GM23338 (cell line): ENCODE data around the gene BTRC.

Source experiments
- EZH2 ChIP-seq: fragments of 200-600 bp; sonication (generic); IDR thresholded peaks from one replicate; pipeline ENCODE4 v1.8.0; 2017; ENCODE audit warnings: antibody characterized with exemption, mild to moderate bottlenecking, low read depth; ENCODE audit not compliant: unreplicated experiment
- JUNB ChIP-seq: IDR thresholded peaks from one replicate; pipeline ENCODE4 v1.6.1; 2016; ENCODE audit warnings: antibody characterized with exemption; ENCODE audit not compliant: unreplicated experiment
- POLR2AphosphoS5 ChIP-seq: IDR thresholded peaks from 2 replicates; pipeline ENCODE4 v1.6.1; 2016; ENCODE audit warnings: antibody characterized with exemption, low read depth
- REST ChIP-seq: IDR thresholded peaks from one replicate; pipeline ENCODE4 v1.6.1; 2018; ENCODE audit warnings: antibody characterized with exemption; ENCODE audit not compliant: unreplicated experiment
- TF ChIP-seq, protein P1 (sequence below), 2 experiments: fragments of 200-600 bp in 1 of 2; sonication (generic) in 1 of 2; conservative IDR thresholded peaks; 2 replicates each; pipeline versions ENCODE4 v1.5.1 to v1.6.1; 2016 to 2017; ENCODE audit warnings: antibody characterized with exemption in 2 of 2, low read depth in 2 of 2, mild to moderate bottlenecking in 2 of 2, moderate library complexity in 1 of 2
- TF ChIP-seq, protein P2 (sequence below): IDR thresholded peaks from 2 replicates; pipeline ENCODE4 v1.6.1; 2016; ENCODE audit warnings: antibody characterized with exemption

DNA sequence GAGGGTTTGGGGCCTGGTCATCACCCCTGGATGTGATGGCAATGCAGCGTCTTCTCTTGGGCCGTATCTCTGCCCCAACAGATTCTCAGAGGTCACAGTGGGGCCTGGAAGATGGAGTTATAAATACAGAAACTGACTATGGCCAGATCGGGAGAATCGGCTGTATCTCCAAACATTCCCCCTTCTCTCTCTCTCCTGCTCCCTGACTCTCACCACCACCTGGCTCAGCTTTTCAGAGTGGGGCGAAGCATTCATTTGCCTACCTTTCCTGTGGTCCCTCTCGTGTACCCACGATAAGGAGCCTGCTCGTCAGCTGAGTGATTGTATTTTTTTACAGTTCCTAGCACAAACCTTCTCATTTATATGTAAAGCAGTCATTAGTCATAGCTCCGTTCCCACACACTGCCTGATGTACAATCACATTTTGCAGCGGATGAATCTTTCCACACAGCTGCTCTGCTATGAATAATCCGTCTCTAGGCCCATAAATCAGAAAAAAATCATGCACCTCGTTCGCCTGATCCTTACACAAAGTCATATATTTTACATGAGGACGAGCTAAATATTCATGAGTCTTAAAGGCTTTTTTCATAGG is 23.2 kb upstream of the BTRC start:
- TF ChIP-seq EZH2, result no peak
- TF ChIP-seq, protein P1, sequence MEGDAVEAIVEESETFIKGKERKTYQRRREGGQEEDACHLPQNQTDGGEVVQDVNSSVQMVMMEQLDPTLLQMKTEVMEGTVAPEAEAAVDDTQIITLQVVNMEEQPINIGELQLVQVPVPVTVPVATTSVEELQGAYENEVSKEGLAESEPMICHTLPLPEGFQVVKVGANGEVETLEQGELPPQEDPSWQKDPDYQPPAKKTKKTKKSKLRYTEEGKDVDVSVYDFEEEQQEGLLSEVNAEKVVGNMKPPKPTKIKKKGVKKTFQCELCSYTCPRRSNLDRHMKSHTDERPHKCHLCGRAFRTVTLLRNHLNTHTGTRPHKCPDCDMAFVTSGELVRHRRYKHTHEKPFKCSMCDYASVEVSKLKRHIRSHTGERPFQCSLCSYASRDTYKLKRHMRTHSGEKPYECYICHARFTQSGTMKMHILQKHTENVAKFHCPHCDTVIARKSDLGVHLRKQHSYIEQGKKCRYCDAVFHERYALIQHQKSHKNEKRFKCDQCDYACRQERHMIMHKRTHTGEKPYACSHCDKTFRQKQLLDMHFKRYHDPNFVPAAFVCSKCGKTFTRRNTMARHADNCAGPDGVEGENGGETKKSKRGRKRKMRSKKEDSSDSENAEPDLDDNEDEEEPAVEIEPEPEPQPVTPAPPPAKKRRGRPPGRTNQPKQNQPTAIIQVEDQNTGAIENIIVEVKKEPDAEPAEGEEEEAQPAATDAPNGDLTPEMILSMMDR (conservative IDR thresholded peaks at IDR 0.05; ENCODE audit: low read depth in 2 of 2), result no peak
- no peak for TF ChIP-seq REST
- TF ChIP-seq POLR2AphosphoS5, result no peak
- TF ChIP-seq, protein P2, sequence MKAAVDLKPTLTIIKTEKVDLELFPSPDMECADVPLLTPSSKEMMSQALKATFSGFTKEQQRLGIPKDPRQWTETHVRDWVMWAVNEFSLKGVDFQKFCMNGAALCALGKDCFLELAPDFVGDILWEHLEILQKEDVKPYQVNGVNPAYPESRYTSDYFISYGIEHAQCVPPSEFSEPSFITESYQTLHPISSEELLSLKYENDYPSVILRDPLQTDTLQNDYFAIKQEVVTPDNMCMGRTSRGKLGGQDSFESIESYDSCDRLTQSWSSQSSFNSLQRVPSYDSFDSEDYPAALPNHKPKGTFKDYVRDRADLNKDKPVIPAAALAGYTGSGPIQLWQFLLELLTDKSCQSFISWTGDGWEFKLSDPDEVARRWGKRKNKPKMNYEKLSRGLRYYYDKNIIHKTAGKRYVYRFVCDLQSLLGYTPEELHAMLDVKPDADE, result no peak
- TF ChIP-seq JUNB, result no peak
